CD4-positive, alpha-beta memory T cell (primary cell): ENCODE data around the gene QRICH2. TPM values are rescaled to one million over a fixed set of nuclear protein-coding genes. Genes with fewer than 3 reads are reported as not detected.
A peak's percentile ranks its signal among the peaks of the same experiment; 100 is the strongest.

ENCODE experiments used
- CTCF ChIA-PET: fragments of 350-600 bp; sonication (Branson Sonifier 250); formaldehyde crosslinking; loops from one replicate; lab custom pipeline; 2021; ENCODE audit warnings: inconsistent platforms; ENCODE audit not compliant: partially characterized antibody; lab: Charles Lee
- POLR2A ChIA-PET: fragments of 350-600 bp; sonication (Branson Sonifier 250); formaldehyde crosslinking; loops from one replicate; lab custom pipeline; 2021; ENCODE audit not compliant: partially characterized antibody; lab: Charles Lee
- DNase-seq, 5 donors: peaks; one replicate each; pipeline versions ENCODE4 v3.0.0 to v3.0.0-alpha.2; 2020 to 2022; ENCODE audit warnings: mixed read lengths in 1 of 5
- H3K27ac ChIP-seq: one replicate; pipeline ENCODE4 v1.7.0; 2013; ENCODE audit warnings: low read depth, low read length
- H3K27me3 ChIP-seq: 2 replicates; pipeline ENCODE4 v1.7.0; 2013; ENCODE audit warnings: mild to moderate bottlenecking, low read length, moderate library complexity; ENCODE audit not compliant: insufficient read depth
- H3K36me3 ChIP-seq: 2 replicates; pipeline ENCODE4 v1.7.0; 2013; ENCODE audit warnings: mild to moderate bottlenecking, low read length, moderate library complexity; ENCODE audit not compliant: insufficient read depth
- H3K4me1 ChIP-seq: 2 replicates; pipeline ENCODE4 v1.7.0; 2013; ENCODE audit warnings: mild to moderate bottlenecking, low read length, moderate library complexity; ENCODE audit not compliant: insufficient read depth
- H3K4me3 ChIP-seq, 2 donors: one replicate each; pipeline ENCODE4 v1.7.0; 2013; ENCODE audit warnings: low read length in 2 of 2, mild to moderate bottlenecking in 1 of 2
- H3K9me3 ChIP-seq, 2 donors: one replicate each; pipeline ENCODE4 v1.7.0; 2013; ENCODE audit warnings: low read length in 2 of 2, control low read depth in 1 of 2; ENCODE audit not compliant: control insufficient read depth in 1 of 2
- H3K27ac Mint-ChIP-seq, 7 donors: one replicate each; pipeline ENCODE4 v1.8.0; 2020 to 2021; ENCODE audit warnings: mixed read lengths in 7 of 7, mild to moderate bottlenecking in 6 of 7, inconsistent platforms in 3 of 7, moderate library complexity in 3 of 7
- H3K27me3 Mint-ChIP-seq, 2 donors: one replicate each; pipeline ENCODE4 v1.8.0; 2020 to 2021; ENCODE audit warnings: mixed read lengths in 2 of 2
- H3K36me3 Mint-ChIP-seq, 2 donors: one replicate each; pipeline ENCODE4 v1.8.0; 2020 to 2021; ENCODE audit warnings: mixed read lengths in 2 of 2, inconsistent platforms in 1 of 2, mild to moderate bottlenecking in 1 of 2
- H3K4me1 Mint-ChIP-seq, 4 donors: one replicate each; pipeline ENCODE4 v1.8.0; 2020 to 2021; ENCODE audit warnings: mixed read lengths in 4 of 4, mild to moderate bottlenecking in 1 of 4
- H3K4me3 Mint-ChIP-seq, 8 donors: one replicate each; pipeline ENCODE4 v1.8.0; 2020 to 2021; ENCODE audit warnings: mixed read lengths in 8 of 8, mild to moderate bottlenecking in 7 of 8, moderate library complexity in 6 of 8, inconsistent platforms in 3 of 8
- H3K9me3 Mint-ChIP-seq, 8 donors: one replicate each; pipeline ENCODE4 v1.8.0; 2020 to 2021; ENCODE audit warnings: mixed read lengths in 8 of 8, mild to moderate bottlenecking in 5 of 8, inconsistent platforms in 3 of 8, moderate library complexity in 1 of 8
- intact Hi-C: fragments of 100-400 bp; cut with micrococcal nuclease; formaldehyde crosslinking; loops from one replicate; pipeline ENCODE4 v1.15.1; 2023
- polyA plus RNA-seq, 2 donors: library from polyadenylated mRNA; unstranded; fragments of 300-500 nt; fragmentation: Illumina TruSeq; gene quantifications; one replicate each; pipeline ENCODE4 v1.2.3, GENCODE V29; 2021
- total RNA-seq, 2 experiments: library from RNA; stranded (reverse); gene quantifications; one replicate each; pipeline ENCODE4 v1.2.3, GENCODE V29; 2021

QRICH2 gene
- total and polyA plus RNA-seq, 4 experiments from 2014 or later: 0.21 to 5.5 (median 2.9) TPM

- peak overlapping the region; percentile 82 for H3K27ac ChIP-seq
- no peaks in the 10 kb centered on the region for H3K9me3 ChIP-seq
- H3K27me3 ChIP-seq: no peaks in the 10 kb centered on the region
- H3K4me3 ChIP-seq: peak overlapping the region; percentile 94 to 100
- no peaks in the 10 kb centered on the region for H3K27me3 Mint-ChIP-seq
- H3K36me3 Mint-ChIP-seq: peaks cover 13 to 39% of the 10 kb centered on the region in 2 donors
- peak overlapping the region; percentile 86 to 98 (median 94) for H3K27ac Mint-ChIP-seq
- POLR2A ChIA-PET: interaction anchor here (0.6 to 18.5 kb wide), 23 partner anchors 8 to 422 kb away, joined by 3 to 620 read pairs (median 7); partner anchors contain the start of genes EXOC7, FOXJ1, PRPSAP1 and RNF157
- peak overlapping the region; percentile 89 to 95 (median 92) for H3K4me3 Mint-ChIP-seq
- H3K4me1 ChIP-seq: peaks cover 59% of the 10 kb centered on the region
- H3K4me1 Mint-ChIP-seq: peaks cover 34 to 70% (median 54%) of the 10 kb centered on the region in 4 donors
- peaks cover 21% of the 10 kb centered on the region for H3K36me3 ChIP-seq
- no peaks in the 10 kb centered on the region for H3K9me3 Mint-ChIP-seq
- intact Hi-C loops: loop anchor here (2.0 to 10.0 kb wide), 3 partner anchors 33 to 361 kb away; partner anchors contain the start of gene MRPL38
- CTCF ChIA-PET: interaction anchor here (1.2 to 6.3 kb wide), 11 partner anchors 13 to 140 kb away, joined by 3 to 47 read pairs (median 14); no protein-coding TSS in a partner anchor
- DNase-seq: peak; percentile 68 to 76 (median 70)
These were observed 42.3 kb downstream of the QRICH2 start for GRCh38 chr17:76265624-76266243.

DNA sequence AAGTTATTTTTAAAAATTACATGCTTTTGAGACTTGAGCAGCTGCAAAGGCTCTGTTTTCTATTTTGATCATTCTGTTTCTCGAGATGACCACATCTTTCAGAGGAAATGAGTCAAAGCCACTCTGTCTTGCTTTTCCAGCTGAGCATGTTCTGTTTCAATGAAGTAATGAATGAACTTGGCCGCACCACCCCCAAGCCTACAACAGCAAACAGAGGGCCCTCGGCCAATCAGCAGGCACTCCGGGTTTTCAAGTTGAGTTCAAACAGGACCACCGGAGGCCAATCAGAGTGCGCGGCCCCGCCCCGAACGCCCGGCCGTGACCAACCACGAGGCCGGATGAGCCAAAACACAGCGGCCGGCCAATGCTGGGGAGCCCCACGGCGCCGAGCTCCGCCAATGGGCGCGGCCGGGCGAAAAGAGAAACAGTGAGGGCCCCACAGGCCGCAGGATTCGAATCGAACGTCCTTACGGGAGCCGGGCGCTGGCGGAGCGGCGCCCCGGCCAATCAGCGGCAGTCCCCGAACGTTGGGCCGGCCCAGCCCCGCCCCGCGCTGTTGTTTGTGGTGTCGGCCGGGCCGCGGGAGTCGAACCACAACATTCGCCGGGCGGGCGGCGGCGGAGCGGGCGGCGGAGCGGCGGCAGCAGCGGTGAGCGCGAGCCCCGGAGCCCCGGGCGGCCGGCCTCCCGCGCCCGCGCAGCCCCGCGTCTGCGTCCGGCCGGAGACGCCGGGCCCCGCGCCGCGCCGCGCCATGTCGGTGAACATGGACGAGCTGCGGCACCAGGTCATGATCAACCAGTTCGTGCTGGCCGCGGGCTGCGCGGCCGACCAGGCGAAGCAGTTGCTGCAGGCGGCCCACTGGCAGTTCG lies 43.1 kb downstream of the QRICH2 start, which contains the start of gene UBALD2:
Gene UBALD2 (plus strand): TSS at position 594 of the 869 bp plus-strand sequence. CDS start 158 bp downstream, at position 752.
- Mint-ChIP-seq H3K36me3 (peaks cover 13 to 37% of the 10 kb centered on the region in 2 donors), H3K27ac (peak within 1 kb of the TSS; percentile 93 to 98 (median 96)), H3K9me3 (no peaks in the 10 kb centered on the region), H3K4me3 (peak within 1 kb of the TSS; percentile 89 to 95 (median 92)), H3K4me1 (peaks cover 33 to 69% (median 52%) of the 10 kb centered on the region in 4 donors), H3K27me3 (no peaks in the 10 kb centered on the region)
- no peaks in the 10 kb centered on the region for H3K27me3 ChIP-seq
- ChIA-PET CTCF (interaction anchor here (0.7 to 3.7 kb wide), 12 partner anchors 9 to 142 kb away, joined by 3 to 27 read pairs (median 6); no protein-coding TSS in a partner anchor), POLR2A (interaction anchor here (0.6 to 18.5 kb wide), 28 partner anchors 9 to 421 kb away, joined by 3 to 620 read pairs (median 6); partner anchors contain the start of genes EXOC7, FOXJ1, PRPSAP1 and RNF157)
- peak within 1 kb of the TSS; percentile 94 to 100 for H3K4me3 ChIP-seq
- H3K9me3 ChIP-seq: no peaks in the 10 kb centered on the region
- intact Hi-C loops: loop anchor here (1.0 to 10.0 kb wide), 4 partner anchors 19 to 360 kb away; partner anchors contain the start of gene MRPL38
- peaks cover 19% of the 10 kb centered on the region for H3K36me3 ChIP-seq
- peak; percentile 99 for DNase-seq
- peak within 1 kb of the TSS; percentile 82 for H3K27ac ChIP-seq
- peaks cover 57% of the 10 kb centered on the region for H3K4me1 ChIP-seq

GRCh38 chr17:76264425-76264754 lies 43.7 kb downstream of the QRICH2 start:
- peaks cover 14% of the 10 kb centered on the region for H3K36me3 ChIP-seq
- peaks cover 51% of the 10 kb centered on the region for H3K4me1 ChIP-seq
- Mint-ChIP-seq H3K4me3 (peak overlapping the region; percentile 48 to 84 (median 81)), H3K27me3 (no peaks in the 10 kb centered on the region), H3K27ac (peak overlapping the region; percentile 87 to 96 (median 90)), H3K9me3 (no peaks in the 10 kb centered on the region), H3K36me3 (peaks cover 12 to 31% of the 10 kb centered on the region in 2 donors), H3K4me1 (peaks cover 31 to 63% (median 47%) of the 10 kb centered on the region in 4 donors)
- intact Hi-C loops: loop anchor here (1.0 to 10.0 kb wide), 3 partner anchors 18 to 360 kb away; partner anchors contain the start of gene MRPL38
- no peaks in the 10 kb centered on the region for H3K27me3 ChIP-seq
- POLR2A ChIA-PET: interaction anchor here (0.7 to 18.5 kb wide), 25 partner anchors 10 to 420 kb away, joined by 3 to 620 read pairs (median 7); partner anchors contain the start of genes EXOC7, FOXJ1, PRPSAP1 and RNF157
- H3K9me3 ChIP-seq: no peaks in the 10 kb centered on the region
- peak in 1 of 5 donors; percentile 42 for DNase-seq
- peak overlapping the region; percentile 82 for H3K27ac ChIP-seq
- CTCF ChIA-PET: interaction anchor here (0.6 to 3.7 kb wide), 13 partner anchors 8 to 141 kb away, joined by 3 to 27 read pairs (median 6); no protein-coding TSS in a partner anchor
- H3K4me3 ChIP-seq: peak overlapping the region; percentile 9 to 20

DNA sequence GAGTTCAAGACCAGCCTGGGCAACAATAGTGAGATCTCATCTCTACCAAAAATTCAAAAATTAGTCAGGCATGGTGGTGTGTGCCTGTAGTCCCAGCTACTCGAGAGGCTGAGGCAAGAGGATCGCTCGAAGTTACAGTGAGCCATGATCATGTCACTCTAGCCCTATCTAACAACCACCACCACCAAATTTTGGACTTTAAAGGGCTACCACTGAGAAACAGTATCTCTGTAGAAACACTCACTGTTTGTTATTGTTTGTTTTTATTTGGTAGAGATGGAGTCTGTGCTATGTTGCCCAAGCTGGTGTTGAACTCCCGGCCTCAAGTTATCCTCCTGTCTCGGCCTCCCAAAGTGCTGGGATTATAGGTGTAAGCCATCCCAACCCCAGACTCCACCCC lies 44.2 kb downstream of the QRICH2 start:
- no peaks in the 10 kb centered on the region for H3K27me3 Mint-ChIP-seq
- H3K4me1 Mint-ChIP-seq: peaks cover 29 to 58% (median 43%) of the 10 kb centered on the region in 4 donors
- no peaks in the 10 kb centered on the region for H3K9me3 Mint-ChIP-seq
- no peaks in the 10 kb centered on the region for H3K27me3 ChIP-seq
- peak in 1 of 5 donors; percentile 33 for DNase-seq
- H3K27ac Mint-ChIP-seq: peak overlapping the region; percentile 87 to 96 (median 90)
- peak overlapping the region in 1 of 2 donors; percentile 9 for H3K4me3 ChIP-seq
- CTCF ChIA-PET: interaction anchor here (0.6 to 3.7 kb wide), 11 partner anchors 11 to 140 kb away, joined by 3 to 27 read pairs (median 6); no protein-coding TSS in a partner anchor
- POLR2A ChIA-PET: interaction anchor here (1.0 to 18.5 kb wide), 12 partner anchors 8 to 160 kb away, joined by 3 to 620 read pairs (median 38); partner anchors contain the start of genes EXOC7, FOXJ1 and RNF157
- H3K4me1 ChIP-seq: peaks cover 46% of the 10 kb centered on the region
- H3K27ac ChIP-seq: peak overlapping the region; percentile 82
- peak overlapping the region in 4 of 8 donors; percentile 20 to 80 (median 36) for H3K4me3 Mint-ChIP-seq
- peaks cover 10 to 26% of the 10 kb centered on the region in 2 donors for H3K36me3 Mint-ChIP-seq
- no peaks in the 10 kb centered on the region for H3K9me3 ChIP-seq
- peaks cover 11% of the 10 kb centered on the region for H3K36me3 ChIP-seq
- intact Hi-C loops: loop anchor here (1.0 to 10.0 kb wide), 3 partner anchors 18 to 359 kb away; partner anchors contain the start of gene MRPL38

GRCh38 chr17:76262732-76263344 lies 45.2 kb downstream of the QRICH2 start:
- Mint-ChIP-seq H3K9me3 (no peaks in the 10 kb centered on the region), H3K27ac (peak overlapping the region in 6 of 7 donors; percentile 87 to 93 (median 89)), H3K4me3 (peak overlapping the region in 5 of 8 donors; percentile 6 to 53 (median 35)), H3K4me1 (peaks cover 23 to 48% (median 35%) of the 10 kb centered on the region in 4 donors), H3K27me3 (no peaks in the 10 kb centered on the region), H3K36me3 (peaks cover 4 to 19% of the 10 kb centered on the region in 2 donors)
- ChIA-PET CTCF (interaction anchor here (0.7 to 3.7 kb wide), 10 partner anchors 10 to 139 kb away, joined by 3 to 27 read pairs (median 6); partner anchors contain the start of gene RNF157), POLR2A (interaction anchor here (1.1 to 18.5 kb wide), 6 partner anchors 9 to 119 kb away, joined by 5 to 620 read pairs (median 80); partner anchors contain the start of genes FOXJ1 and RNF157)
- H3K27me3 ChIP-seq: no peaks in the 10 kb centered on the region
- H3K27ac ChIP-seq: no peak overlapping the region
- H3K36me3 ChIP-seq: peaks cover 11% of the 10 kb centered on the region
- H3K4me1 ChIP-seq: peaks cover 36% of the 10 kb centered on the region
- DNase-seq: peak in 1 of 5 donors; percentile 22
- H3K4me3 ChIP-seq: no peak overlapping the region
- intact Hi-C loops: loop anchor here (10.0 kb wide), 1 partner anchor 358 kb away; the partner anchor contains the start of gene MRPL38
- no peaks in the 10 kb centered on the region for H3K9me3 ChIP-seq
